Pancreas (tissue), 10 donors: ENCODE data around the gene IP6K3. TPM values are rescaled to one million over a fixed set of nuclear protein-coding genes. Genes with fewer than 3 reads are reported as not detected.

Source experiments
- ATAC-seq, 4 donors: fragments of 200-7000 bp; cut with Tn5 transposase; one replicate each; pipeline versions ENCODE4 v1.8.0 to v1.9.1; 2020; ENCODE audit warnings: mild to moderate bottlenecking in 4 of 4, moderate library complexity in 4 of 4
- DNase-seq, 6 donors: peaks; one replicate each; pipeline ENCODE4 v3.0.0-alpha.2; 2020
- FAIRE-seq: peaks from 2 replicates; lab custom pipeline; 2012; peaks lifted over from hg19 to GRCh38; lab: Jason Lieb, UNC
- H3K27ac ChIP-seq, 4 donors: fragments of 200-600 bp; sonication (generic); 1 replicate in 3 of 4; 2 replicates in 1 of 4; pipeline versions ENCODE4 v1.5.0 to v1.8.0; 2020
- H3K27me3 ChIP-seq, 4 donors: fragments of 200-600 bp; one replicate each; pipeline ENCODE4 v1.8.0; 2021
- H3K36me3 ChIP-seq, 3 donors: fragments of 200-600 bp; sonication (generic) in 1 of 3; one replicate each; pipeline versions ENCODE4 v1.5.0 to v1.8.0; 2020 to 2021
- H3K4me1 ChIP-seq, 3 donors: fragments of 200-600 bp; one replicate each; pipeline ENCODE4 v1.8.0; 2021
- H3K4me3 ChIP-seq, 4 donors: fragments of 200-600 bp; sonication (generic) in 2 of 4; one replicate each; pipeline versions ENCODE4 v1.5.0 to v1.8.0; 2020 to 2021
- H3K9me3 ChIP-seq, 4 donors: fragments of 200-600 bp; one replicate each; pipeline ENCODE4 v1.8.0; 2021
- WGBS, 2 donors: extraction: QIAGEN DNeasy Blood & Tissue Kit; methylation state at CpG; one replicate each; pipeline ENCODE4 v1.1.7; 2013; 5-methylcytosine and 5-hydroxymethylcytosine counted together
- intact Hi-C, 3 donors: fragments of 100-400 bp; cut with DNase I; formaldehyde crosslinking; loops; one replicate each; pipeline versions ENCODE4 v1.11.1 to v1.14.2; 2022
- polyA plus RNA-seq, 2 donors: library from polyadenylated mRNA; stranded (reverse); fragments of 200-250 nt; gene quantifications; one replicate each; pipeline ENCODE4 v1.2.3, GENCODE V29; 2013
- total RNA-seq, 6 donors: library from RNA; stranded (reverse); fragmentation: NEBNext Ultra II Directional in 4 of 6; extraction: Animal tissue kit (Norgen Biotek cat#: 25700) in 4 of 6; gene quantifications; one replicate each; pipeline versions ENCODE4 v1.2.1 to v1.2.4, GENCODE V29; 2021 to 2023
- TF ChIP-seq, protein P1 (sequence below), 4 donors: fragments of 200-600 bp; sonication (generic) in 3 of 4; IDR thresholded peaks; one replicate each; pipeline versions ENCODE4 v1.5.0 to v1.8.0; 2021; ENCODE audit warnings: antibody characterized with exemption in 4 of 4
- donor health status: healthy with polysubstance abuse.
- donor health status: DM: no; HTN: no; CAD: no; lungs with moderate emphysema.
- donor health status: DM: no; HTN: no; CAD: no.
- donor health status: control.
- donor health status: control.
- donor health status: Bipolar disorder and iron deficiency.
- donor health status: DM: yes; HTN: yes; CAD: no.
- donor health status: DM: no; HTN: no; CAD: no.
- donor health status: DM: no; HTN: no; CAD: no.
- donor health status: DM: yes; HTN: yes; CAD: no.

Gene IP6K3
- total and polyA plus RNA-seq, 8 donors = 0.12 to 0.69 (median 0.36) TPM

DNA sequence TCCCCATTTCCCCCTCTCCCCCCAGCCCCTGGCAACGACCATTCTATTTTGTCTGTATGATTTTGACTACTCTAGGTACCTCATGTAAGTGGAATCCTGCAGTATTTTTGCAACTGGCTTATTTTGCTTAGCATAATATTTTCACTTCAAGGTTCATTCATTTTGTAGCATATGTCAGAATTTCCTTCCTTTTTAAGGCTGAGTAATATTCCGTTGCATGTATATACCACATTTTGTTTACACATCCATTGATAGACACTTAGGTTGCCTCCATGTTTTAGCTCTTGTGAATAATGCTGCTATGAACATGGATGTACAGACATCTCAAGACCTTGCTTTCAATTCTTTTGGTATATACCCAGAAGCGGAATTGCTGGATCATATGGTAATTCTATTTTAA, 33.8 kb downstream of the IP6K3 start:
- FAIRE-seq = no peak
- 90 to 91% methylated on average over 3 of the region's 3 CpGs for WGBS, 2 donors
- TF ChIP-seq, protein P1, sequence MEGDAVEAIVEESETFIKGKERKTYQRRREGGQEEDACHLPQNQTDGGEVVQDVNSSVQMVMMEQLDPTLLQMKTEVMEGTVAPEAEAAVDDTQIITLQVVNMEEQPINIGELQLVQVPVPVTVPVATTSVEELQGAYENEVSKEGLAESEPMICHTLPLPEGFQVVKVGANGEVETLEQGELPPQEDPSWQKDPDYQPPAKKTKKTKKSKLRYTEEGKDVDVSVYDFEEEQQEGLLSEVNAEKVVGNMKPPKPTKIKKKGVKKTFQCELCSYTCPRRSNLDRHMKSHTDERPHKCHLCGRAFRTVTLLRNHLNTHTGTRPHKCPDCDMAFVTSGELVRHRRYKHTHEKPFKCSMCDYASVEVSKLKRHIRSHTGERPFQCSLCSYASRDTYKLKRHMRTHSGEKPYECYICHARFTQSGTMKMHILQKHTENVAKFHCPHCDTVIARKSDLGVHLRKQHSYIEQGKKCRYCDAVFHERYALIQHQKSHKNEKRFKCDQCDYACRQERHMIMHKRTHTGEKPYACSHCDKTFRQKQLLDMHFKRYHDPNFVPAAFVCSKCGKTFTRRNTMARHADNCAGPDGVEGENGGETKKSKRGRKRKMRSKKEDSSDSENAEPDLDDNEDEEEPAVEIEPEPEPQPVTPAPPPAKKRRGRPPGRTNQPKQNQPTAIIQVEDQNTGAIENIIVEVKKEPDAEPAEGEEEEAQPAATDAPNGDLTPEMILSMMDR (IDR thresholded peaks at IDR 0.05) = no peak

DNA sequence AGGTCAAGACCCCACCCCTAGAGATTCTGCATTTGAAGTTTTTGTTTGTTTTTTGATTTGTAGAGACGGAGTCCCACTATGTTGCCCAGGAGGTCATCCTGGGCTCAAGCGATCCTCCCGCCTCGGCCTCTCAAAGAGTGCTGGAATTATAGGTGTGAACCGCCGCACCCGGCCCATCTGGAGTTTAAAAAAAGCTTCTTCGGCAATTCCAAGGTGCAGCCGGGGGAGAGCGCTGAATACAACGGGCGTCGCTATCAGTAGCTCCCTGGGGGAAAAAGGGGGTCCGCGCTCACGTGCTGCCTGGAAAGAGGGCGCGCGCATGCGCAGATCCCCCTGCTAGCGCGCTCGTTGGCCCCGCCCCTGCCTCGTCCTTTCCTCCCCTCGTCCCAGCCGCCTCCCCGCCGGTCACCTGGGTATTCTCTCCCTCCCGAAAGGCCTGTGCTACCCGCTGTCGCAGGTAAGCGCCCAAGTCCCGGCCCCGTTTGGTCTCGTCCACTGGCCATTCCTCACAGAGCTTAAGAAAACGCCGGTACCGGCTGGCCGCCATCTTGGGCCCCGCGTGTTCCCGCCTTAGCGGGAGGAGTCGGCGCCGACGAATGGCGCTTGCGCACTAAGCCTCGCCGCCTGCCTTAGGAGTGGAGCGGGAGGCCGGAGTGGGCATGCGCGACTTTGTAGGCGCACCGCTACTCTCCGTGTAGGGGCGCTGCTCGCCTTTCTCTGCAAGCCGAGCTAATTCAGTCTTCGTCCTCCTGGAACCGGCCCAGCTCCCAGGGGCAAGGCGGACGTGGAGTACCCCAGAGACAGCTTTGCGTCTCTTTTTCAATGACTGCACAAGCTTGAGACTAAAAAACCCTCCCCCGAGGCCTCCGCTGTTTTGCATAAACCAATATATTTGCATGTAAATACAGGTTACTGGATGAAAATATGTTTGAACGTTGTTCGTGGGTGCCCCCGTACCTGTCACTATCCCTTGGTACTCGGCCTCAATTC, 35.3 kb downstream of the IP6K3 start, which contains the start of gene UQCC2:
Gene UQCC2 (minus strand): TSS at position 561 of the 990 bp plus-strand sequence. CDS start 14 bp downstream, at position 547.
- Histone ChIP-seq H3K9me3 (no peaks in the 10 kb centered on the region), H3K4me3 (peak within 1 kb of the TSS; percentile 58 to 90 (median 88)), H3K27ac (peak within 1 kb of the TSS; percentile 69 to 90 (median 87)), H3K27me3 (no peaks in the 10 kb centered on the region), H3K36me3 (no peaks in the 10 kb centered on the region), H3K4me1 (peaks cover 12 to 24% (median 14%) of the 10 kb centered on the region in 3 donors)
- TF ChIP-seq, protein P1 (IDR thresholded peaks at IDR 0.05) = peak; percentile 6 to 53 (median 50)
- intact Hi-C loops = loop anchor here in 1 of 3 donors (5.0 kb wide), 1 partner anchor 51 kb away; no protein-coding TSS in a partner anchor
- FAIRE-seq = no peak
- WGBS, 2 donors = 1% methylated on average over 68 to 73 of the region's 73 CpGs
- ATAC-seq = peak; percentile 90 to 96 (median 96)
- DNase-seq = peak; percentile 96 to 100 (median 98)

More for the DNA sequence above, 33.8 kb downstream of the IP6K3 start:
- Histone ChIP-seq H3K4me3 (no peak overlapping the region), H3K4me1 (peaks cover 20 to 37% (median 20%) of the 10 kb centered on the region in 3 donors), H3K27me3 (no peaks in the 10 kb centered on the region), H3K36me3 (no peaks in the 10 kb centered on the region), H3K9me3 (no peaks in the 10 kb centered on the region), H3K27ac (no peak overlapping the region)
- DNase-seq = no peak
- no peak for ATAC-seq
- intact Hi-C loops = loop anchor here in 1 of 3 donors (5.0 kb wide), 1 partner anchor 49 kb away; no protein-coding TSS in a partner anchor

DNA sequence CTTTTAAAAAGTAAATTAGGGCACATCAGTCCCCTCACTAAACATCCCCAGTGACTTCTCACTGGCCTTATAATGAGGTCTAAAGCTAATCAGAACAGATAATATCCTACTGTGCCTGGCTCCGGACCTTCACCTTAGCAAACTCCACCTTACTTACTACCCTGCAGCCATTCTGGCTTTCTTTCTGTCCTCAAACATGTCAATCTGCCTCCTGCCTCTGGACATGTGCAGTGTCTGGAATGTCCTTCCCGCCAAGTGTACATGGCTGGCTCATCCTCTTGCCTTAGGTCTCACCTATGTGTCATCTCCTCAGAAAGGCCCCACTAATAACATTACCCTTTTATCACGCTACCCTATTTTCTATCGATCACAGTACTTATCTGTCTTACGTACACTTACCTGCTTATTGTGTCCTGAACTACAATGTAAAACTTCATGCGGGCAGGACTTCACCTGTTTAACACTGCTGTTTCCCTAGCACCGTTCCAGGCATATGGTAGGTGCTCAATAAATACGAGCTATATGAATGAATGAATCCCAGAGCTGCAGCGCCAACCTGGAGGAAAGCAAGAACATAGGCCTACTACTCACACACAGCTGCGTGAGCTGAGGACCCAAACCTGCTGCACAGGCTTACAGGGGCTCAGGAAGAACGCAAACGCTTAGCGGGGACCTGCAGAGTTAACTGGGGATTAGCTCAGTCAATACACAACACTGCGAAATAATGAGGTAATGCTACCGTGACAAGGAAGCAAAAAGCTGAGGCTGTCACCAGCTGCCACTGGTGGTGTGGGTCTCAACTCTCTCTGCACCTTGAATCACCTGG, 36.2 kb downstream of the IP6K3 start:
- WGBS, 2 donors = 69 to 70% methylated on average over 15 of the region's 15 CpGs
- H3K4me1 ChIP-seq = peaks cover 8 to 17% (median 14%) of the 10 kb centered on the region in 3 donors
- TF ChIP-seq, protein P1 (IDR thresholded peaks at IDR 0.05) = no peak
- intact Hi-C loops = loop anchor here in 1 of 3 donors (5.0 kb wide), 1 partner anchor 52 kb away; no protein-coding TSS in a partner anchor
- FAIRE-seq = no peak
- H3K4me3 ChIP-seq = peak overlapping the region; percentile 58 to 90 (median 88)
- H3K9me3 ChIP-seq = no peaks in the 10 kb centered on the region
- no peaks in the 10 kb centered on the region for H3K36me3 ChIP-seq
- ATAC-seq = peak in 2 of 4 donors; percentile 1 to 5
- no peak overlapping the region for H3K27ac ChIP-seq
- DNase-seq = peak in 1 of 6 donors; percentile 36
- H3K27me3 ChIP-seq = no peaks in the 10 kb centered on the region

DNA sequence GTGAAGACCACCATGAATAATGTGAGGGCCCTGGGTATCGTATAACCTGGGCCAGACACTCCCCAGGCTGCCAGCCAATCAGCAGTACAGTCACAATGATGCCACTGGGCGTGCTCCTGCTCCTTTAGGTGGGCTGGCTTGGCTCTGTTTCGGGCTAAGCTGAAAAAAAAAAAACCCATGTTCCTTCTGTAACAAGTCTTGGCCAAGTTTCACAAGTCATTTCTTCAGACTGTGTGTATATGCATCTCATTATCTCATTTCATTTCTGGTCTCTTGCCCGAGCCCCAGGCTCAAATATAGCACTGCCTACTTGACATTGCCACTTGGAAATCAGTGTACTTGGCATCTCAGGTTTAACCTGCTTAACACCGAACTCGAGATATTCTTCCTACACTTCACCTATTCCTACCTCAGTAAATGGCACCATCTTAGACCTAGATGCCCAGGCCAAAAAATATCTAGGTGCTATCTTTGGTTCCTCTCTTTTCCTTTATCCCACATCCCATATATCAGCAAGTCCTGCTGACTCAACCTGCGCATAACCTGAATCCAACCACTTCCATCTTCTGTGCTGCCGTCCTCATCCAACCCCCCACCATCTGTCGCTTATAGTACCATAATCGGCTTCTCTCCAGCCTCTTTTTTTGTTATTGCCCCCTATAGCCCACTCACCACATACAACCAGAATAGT, 37.0 kb downstream of the IP6K3 start:
- FAIRE-seq (no peak), DNase-seq (no peak), ATAC-seq (no peak)
- H3K27ac ChIP-seq = no peak overlapping the region
- H3K9me3 ChIP-seq = no peaks in the 10 kb centered on the region
- 88 to 91% methylated on average over 10 of the region's 10 CpGs for WGBS, 2 donors
- intact Hi-C loops = loop anchor here in 1 of 3 donors (5.0 kb wide), 1 partner anchor 53 kb away; no protein-coding TSS in a partner anchor
- H3K36me3 ChIP-seq = no peaks in the 10 kb centered on the region
- H3K4me1 ChIP-seq = peaks cover 8 to 16% (median 14%) of the 10 kb centered on the region in 3 donors
- H3K27me3 ChIP-seq = no peaks in the 10 kb centered on the region
- TF ChIP-seq, protein P1 (IDR thresholded peaks at IDR 0.05) = no peak
- H3K4me3 ChIP-seq = no peak overlapping the region
